Mesodermal cell (in vitro differentiated cells): ENCODE results near the gene ZNF280B.

Experiments
- H3K27ac ChIP-seq: 2 replicates; pipeline ENCODE4 v1.7.0; 2013; ENCODE audit warnings: mild to moderate bottlenecking, low read depth, low read length, moderate library complexity; ENCODE audit not compliant: severe bottlenecking
- H3K36me3 ChIP-seq: 2 replicates; pipeline ENCODE4 v1.7.1; 2013; ENCODE audit warnings: mild to moderate bottlenecking, low read length, moderate library complexity; ENCODE audit not compliant: control insufficient read depth, insufficient read depth
- H3K4me1 ChIP-seq: one replicate; pipeline ENCODE4 v1.7.1; 2013; ENCODE audit warnings: mild to moderate bottlenecking, low read length; ENCODE audit not compliant: insufficient read depth, control insufficient read depth, poor library complexity, severe bottlenecking
- H3K4me3 ChIP-seq: 2 replicates; pipeline ENCODE4 v1.7.0; 2013; ENCODE audit warnings: low read length, control low read depth, mild to moderate bottlenecking; ENCODE audit not compliant: insufficient read depth, poor library complexity, severe bottlenecking; ENCODE audit errors: extremely low read depth
- H3K9me3 ChIP-seq: 2 replicates; pipeline ENCODE4 v1.7.1; 2013; ENCODE audit warnings: mild to moderate bottlenecking, low read length, moderate library complexity; ENCODE audit not compliant: control insufficient read depth
- WGBS, 2 experiments: methylation state at CpG; one replicate each; pipeline ENCODE4 v1.1.5; 2013; ENCODE audit warnings: missing lambda C conversion rate in 2 of 2; ENCODE audit not compliant: insufficient coverage in 2 of 2; 5-methylcytosine and 5-hydroxymethylcytosine counted together

ZNF280B gene

GRCh38 chr22:22550789-22551434 is 42.4 kb upstream of the ZNF280B start:
- no peak overlapping the region for H3K27ac ChIP-seq
- no peaks in the 10 kb centered on the region for H3K9me3 ChIP-seq
- H3K4me3 ChIP-seq, result no peak overlapping the region
- no peaks in the 10 kb centered on the region for H3K36me3 ChIP-seq
- WGBS, 2 experiments, result 88 to 92% methylated on average over 5 to 7 of the region's 8 CpGs
- H3K4me1 ChIP-seq, result no peaks in the 10 kb centered on the region

DNA sequence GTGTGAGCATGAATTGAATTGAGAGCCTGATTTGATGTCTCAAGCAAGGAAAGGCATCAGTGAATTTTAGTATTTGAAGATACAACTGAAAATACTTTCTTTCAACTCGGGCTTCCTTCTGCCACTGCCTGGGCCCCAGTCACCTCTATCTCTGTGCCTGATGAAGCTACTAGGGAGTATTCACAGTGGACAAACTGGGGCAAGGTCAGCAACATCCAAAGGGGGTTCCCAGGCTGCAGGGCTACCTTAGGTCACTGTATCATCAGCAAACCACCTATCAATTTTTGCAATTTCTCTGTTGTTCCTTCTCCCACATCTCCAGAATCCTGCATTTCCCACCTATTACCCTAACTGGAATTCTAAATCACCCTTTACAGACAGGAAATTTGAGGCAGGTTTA is 40.4 kb upstream of the ZNF280B start:
- H3K4me1 ChIP-seq, result no peaks in the 10 kb centered on the region
- H3K27ac ChIP-seq, result no peak overlapping the region
- no peaks in the 10 kb centered on the region for H3K36me3 ChIP-seq
- WGBS, 2 experiments, result 67% methylated on average over 1 of the region's 1 CpG; no CpG with 5 or more reads in 1 of the 2 experiments
- no peaks in the 10 kb centered on the region for H3K9me3 ChIP-seq
- no peak overlapping the region for H3K4me3 ChIP-seq

DNA sequence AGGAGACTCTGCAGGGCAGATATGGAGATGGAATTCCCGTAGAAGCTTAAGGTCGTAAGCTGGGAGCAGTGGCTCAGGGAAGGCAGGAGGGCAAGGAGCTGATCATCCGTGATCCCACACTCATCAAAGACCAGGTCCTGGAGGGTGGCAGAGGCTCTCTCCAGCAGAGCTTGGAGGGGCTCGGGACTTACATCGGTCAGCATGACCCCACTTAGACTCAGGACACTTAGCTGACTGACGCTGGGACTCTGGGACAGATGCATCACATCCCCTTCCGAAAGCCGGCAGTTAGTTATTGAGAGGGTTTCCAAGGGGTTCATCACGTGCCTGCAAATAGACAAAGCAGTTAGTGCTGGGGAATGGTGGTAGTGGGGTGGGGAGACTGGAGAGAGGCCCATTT is 39.8 kb upstream of the ZNF280B start:
- 67 to 75% methylated on average over 8 to 9 of the region's 9 CpGs for WGBS, 2 experiments
- H3K4me1 ChIP-seq, result no peaks in the 10 kb centered on the region
- H3K9me3 ChIP-seq, result no peaks in the 10 kb centered on the region
- no peaks in the 10 kb centered on the region for H3K36me3 ChIP-seq
- H3K4me3 ChIP-seq, result no peak overlapping the region
- H3K27ac ChIP-seq, result no peak overlapping the region

DNA sequence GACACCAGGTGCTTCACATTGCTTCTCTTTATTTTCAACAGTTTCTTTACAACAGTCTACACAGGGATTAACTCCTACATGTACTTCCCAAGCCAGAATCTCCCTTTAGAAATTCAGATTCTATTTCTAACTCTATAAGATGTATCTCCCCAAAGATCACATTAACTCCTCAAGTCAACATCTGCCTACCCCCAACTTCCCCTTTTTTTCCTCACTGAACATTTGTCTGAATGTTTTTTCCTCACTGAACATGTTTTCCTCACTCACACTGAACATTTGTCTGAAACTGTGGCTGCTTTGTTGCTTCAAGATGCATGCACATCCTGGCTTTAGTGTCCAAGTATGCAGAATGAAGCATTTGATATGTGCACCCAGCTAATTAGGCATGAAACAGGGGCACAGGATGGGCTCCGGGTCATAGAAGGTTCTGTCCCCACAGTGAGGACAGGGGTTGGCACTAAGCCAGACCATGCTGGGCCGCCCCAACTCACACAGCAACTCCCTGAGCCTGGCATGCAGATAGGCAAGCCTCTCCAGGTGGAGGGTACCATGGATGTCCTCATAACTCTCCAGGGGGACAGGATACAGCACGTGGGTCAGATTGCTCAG is 39.3 kb upstream of the ZNF280B start:
- Histone ChIP-seq H3K36me3 (no peaks in the 10 kb centered on the region), H3K4me1 (no peaks in the 10 kb centered on the region), H3K4me3 (no peak overlapping the region), H3K27ac (no peak overlapping the region), H3K9me3 (no peaks in the 10 kb centered on the region)
- 64 to 71% methylated on average over 2 to 3 of the region's 3 CpGs for WGBS, 2 experiments

GRCh38 chr22:22547226-22547625 is 38.7 kb upstream of the ZNF280B start:
- WGBS, 2 experiments, result 83 to 95% methylated on average over 2 of the region's 3 CpGs
- Histone ChIP-seq H3K36me3 (no peaks in the 10 kb centered on the region), H3K4me1 (no peaks in the 10 kb centered on the region), H3K4me3 (no peak overlapping the region), H3K27ac (no peak overlapping the region), H3K9me3 (no peaks in the 10 kb centered on the region)

GRCh38 chr22:22546490-22546889 is 37.9 kb upstream of the ZNF280B start:
- Histone ChIP-seq H3K4me3 (no peak overlapping the region), H3K4me1 (no peaks in the 10 kb centered on the region), H3K9me3 (no peaks in the 10 kb centered on the region), H3K36me3 (no peaks in the 10 kb centered on the region), H3K27ac (no peak overlapping the region)
- 81 to 93% methylated on average over 5 of the region's 5 CpGs for WGBS, 2 experiments

GRCh38 chr22:22545084-22545483 is 36.5 kb upstream of the ZNF280B start:
- Histone ChIP-seq H3K9me3 (no peaks in the 10 kb centered on the region), H3K4me3 (no peak overlapping the region), H3K27ac (no peak overlapping the region), H3K4me1 (no peaks in the 10 kb centered on the region), H3K36me3 (no peaks in the 10 kb centered on the region)
- 91 to 94% methylated on average over 2 of the region's 2 CpGs for WGBS, 2 experiments

DNA sequence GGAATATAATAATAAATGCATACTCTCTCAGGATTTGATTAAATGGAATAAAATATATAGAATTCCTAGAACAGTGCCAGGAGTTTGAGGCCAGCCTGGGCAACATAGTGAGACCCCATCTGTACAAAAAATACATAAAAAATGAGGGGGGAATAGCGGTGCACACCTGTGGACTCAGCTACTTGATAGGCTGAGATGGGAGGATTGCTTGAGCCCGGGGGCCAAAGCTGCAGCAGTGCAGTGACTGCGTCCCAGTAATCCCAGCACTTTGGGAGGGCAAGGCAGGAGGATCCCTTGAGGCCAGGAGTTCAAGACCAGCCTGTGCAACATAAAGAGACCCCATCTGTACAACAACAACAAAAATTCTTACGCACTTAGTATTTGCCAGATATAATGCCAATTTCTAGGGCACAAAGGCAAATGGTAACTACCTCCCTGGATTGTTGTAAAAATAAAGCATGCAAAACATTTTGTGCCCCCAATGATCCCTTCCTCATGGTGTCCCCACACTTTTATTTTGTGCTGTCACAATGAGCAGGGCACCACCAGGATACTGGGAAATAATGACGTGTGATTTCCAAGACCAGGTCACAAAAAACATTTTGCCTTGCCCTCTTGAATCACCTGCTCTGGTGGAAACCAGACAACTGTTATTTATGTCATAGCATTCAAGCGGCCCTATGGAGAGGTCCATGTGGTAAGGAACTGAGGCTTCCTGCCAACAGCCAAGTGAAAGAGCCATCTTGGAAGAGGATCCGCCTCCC is 29.9 kb upstream of the ZNF280B start:
- H3K4me3 ChIP-seq, result no peak overlapping the region
- H3K4me1 ChIP-seq, result no peaks in the 10 kb centered on the region
- H3K36me3 ChIP-seq, result no peaks in the 10 kb centered on the region
- H3K9me3 ChIP-seq, result no peaks in the 10 kb centered on the region
- 68 to 93% methylated on average over 3 to 5 of the region's 7 CpGs for WGBS, 2 experiments
- H3K27ac ChIP-seq, result no peak overlapping the region

GRCh38 chr22:22536916-22537315 is 28.4 kb upstream of the ZNF280B start:
- no peaks in the 10 kb centered on the region for H3K4me1 ChIP-seq
- no peak overlapping the region for H3K27ac ChIP-seq
- H3K9me3 ChIP-seq, result no peaks in the 10 kb centered on the region
- 29 to 60% methylated on average over 1 of the region's 1 CpG for whole genome bisulfite sequencing, 2 experiments
- H3K4me3 ChIP-seq, result no peak overlapping the region
- no peaks in the 10 kb centered on the region for H3K36me3 ChIP-seq

DNA sequence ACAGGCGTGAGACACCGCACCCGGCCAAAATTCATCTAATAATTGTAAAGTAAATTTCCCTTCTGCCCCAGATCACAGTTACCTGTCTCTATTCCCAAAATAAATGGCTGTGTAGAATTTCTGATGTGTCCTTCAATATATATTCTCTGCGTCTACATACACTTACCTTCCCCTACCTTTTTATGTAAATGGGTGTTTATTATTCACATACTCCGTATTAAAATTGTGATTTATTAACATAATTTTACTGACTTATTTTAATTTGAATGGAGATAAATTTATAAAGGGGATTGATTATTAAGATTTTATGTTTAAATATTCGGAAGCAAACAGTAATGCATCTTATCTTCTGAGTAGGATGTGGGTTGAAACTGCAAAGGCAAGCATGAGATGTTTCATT is 28.0 kb upstream of the ZNF280B start:
- H3K36me3 ChIP-seq, result no peaks in the 10 kb centered on the region
- no peaks in the 10 kb centered on the region for H3K4me1 ChIP-seq
- WGBS, 2 experiments, result 87 to 94% methylated on average over 3 of the region's 6 CpGs
- no peak overlapping the region for H3K27ac ChIP-seq
- H3K4me3 ChIP-seq, result no peak overlapping the region
- no peaks in the 10 kb centered on the region for H3K9me3 ChIP-seq

DNA sequence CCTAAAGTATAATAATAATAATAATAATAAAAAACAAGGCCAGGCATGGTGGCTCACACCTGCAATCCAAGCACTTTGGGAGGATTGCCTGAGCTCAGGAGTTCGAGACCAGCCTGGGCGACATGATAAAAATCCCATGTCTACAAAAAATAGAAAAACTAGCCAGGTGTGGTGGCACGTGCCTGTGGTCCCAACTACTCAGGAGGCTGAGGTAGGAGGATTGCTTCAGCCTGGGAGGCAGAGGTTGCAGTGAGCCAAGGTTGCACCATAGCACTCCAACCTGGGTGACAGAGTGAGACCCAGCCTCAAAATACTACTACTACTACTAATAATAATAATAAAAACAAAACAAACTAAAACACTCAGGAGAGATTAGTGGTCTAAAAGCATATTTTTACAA is 27.1 kb upstream of the ZNF280B start:
- WGBS, 2 experiments, result 71 to 95% methylated on average over 2 of the region's 3 CpGs

More for the DNA sequence above, 27.1 kb upstream of the ZNF280B start:
- no peak overlapping the region for H3K4me3 ChIP-seq
- H3K4me1 ChIP-seq, result no peaks in the 10 kb centered on the region
- H3K9me3 ChIP-seq, result no peaks in the 10 kb centered on the region
- H3K36me3 ChIP-seq, result no peaks in the 10 kb centered on the region
- no peak overlapping the region for H3K27ac ChIP-seq
